Vagina (tissue), 2 donors: ENCODE results near the gene FGF12. TPM values are rescaled to one million over a fixed set of nuclear protein-coding genes. Genes with fewer than 3 reads are reported as not detected.

ENCODE experiments used
- DNase-seq, 2 donors: peaks; one replicate each; pipeline ENCODE4 v3.0.0-alpha.2; 2017; ENCODE audit errors: extremely low spot score in 2 of 2
- H3K27ac ChIP-seq: fragments of 200-600 bp; sonication (generic); one replicate; pipeline ENCODE4 v1.5.1; 2019
- H3K27me3 ChIP-seq: fragments of 200-600 bp; sonication (generic); one replicate; pipeline ENCODE4 v1.5.1; 2019
- H3K36me3 ChIP-seq, 2 donors: fragments of 200-600 bp; sonication (generic); one replicate each; pipeline ENCODE4 v1.5.1; 2017 to 2019
- H3K4me1 ChIP-seq: fragments of 200-600 bp; sonication (generic); one replicate; pipeline ENCODE4 v1.5.1; 2019
- H3K4me3 ChIP-seq, 2 donors: fragments of 200-600 bp; sonication (generic); 1 replicate in 1 of 2; 2 replicates in 1 of 2; pipeline ENCODE4 v1.5.1; 2016 to 2019
- H3K9me3 ChIP-seq: fragments of 200-600 bp; sonication (generic); one replicate; pipeline ENCODE4 v1.5.1; 2019
- CTCF ChIP-seq, 3 experiments: fragments of 450-650 bp in 2 of 3; fragments of 200-600 bp in 1 of 3; sonication (generic) in 1 of 3; IDR thresholded peaks; one replicate each; pipeline ENCODE4 v1.5.1; 2017 to 2019; ENCODE audit warnings: antibody characterized with exemption in 3 of 3, mild to moderate bottlenecking in 2 of 3, moderate library complexity in 2 of 3
- POLR2A ChIP-seq, 2 donors: fragments of 450-650 bp; IDR thresholded peaks; one replicate each; pipeline ENCODE4 v1.6.1; 2017; ENCODE audit warnings: antibody characterized with exemption in 2 of 2, mild to moderate bottlenecking in 2 of 2, moderate library complexity in 2 of 2
- POLR2AphosphoS5 ChIP-seq, 2 donors: sonication (generic); formaldehyde crosslinking; IDR thresholded peaks; one replicate each; pipeline ENCODE4 v1.9.0; 2017; ENCODE audit warnings: antibody characterized with exemption in 2 of 2, mild to moderate bottlenecking in 2 of 2, low read depth in 1 of 2; ENCODE audit not compliant: insufficient read depth in 1 of 2
- intact Hi-C: fragments of 100-400 bp; cut with DNase I; formaldehyde crosslinking; loops from one replicate; pipeline ENCODE4 v1.15.1; 2023
- total RNA-seq: library from RNA; depleted of rRNA; stranded (reverse); fragments of >200 nt; gene quantifications from one replicate; pipeline ENCODE4 v1.2.3, GENCODE V29; 2016

The FGF12 gene
- total RNA-seq, 1 donor from 2014 or later: 1.5 TPM

- DNase-seq: no peak
- TF ChIP-seq CTCF (IDR thresholded peaks at IDR 0.05): no peak
- no peak for TF ChIP-seq POLR2A (IDR thresholded peaks at IDR 0.05)
- TF ChIP-seq POLR2AphosphoS5 (IDR thresholded peaks at IDR 0.05; ENCODE audit: insufficient read depth in 1 of 2, low read depth in 1 of 2): no peak
- intact Hi-C loops: no loop called here
- Histone ChIP-seq H3K36me3 (no peaks in the 10 kb centered on the region), H3K9me3 (no peaks in the 10 kb centered on the region), H3K27ac (no peak overlapping the region), H3K4me3 (no peak overlapping the region), H3K4me1 (no peaks in the 10 kb centered on the region), H3K27me3 (no peaks in the 10 kb centered on the region)
Observed at GRCh38 chr3:192545333-192545732, 182.0 kb downstream of the FGF12 start.

GRCh38 chr3:192543163-192543562 lies 184.2 kb downstream of the FGF12 start:
- TF ChIP-seq CTCF (IDR thresholded peaks at IDR 0.05): no peak
- no peak for TF ChIP-seq POLR2AphosphoS5 (IDR thresholded peaks at IDR 0.05; ENCODE audit: insufficient read depth in 1 of 2, low read depth in 1 of 2)
- no peak for TF ChIP-seq POLR2A (IDR thresholded peaks at IDR 0.05)
- intact Hi-C loops: no loop called here
- no peak for DNase-seq

GRCh38 chr3:192516820-192517219 lies 210.5 kb downstream of the FGF12 start:
- H3K9me3 ChIP-seq: no peaks in the 10 kb centered on the region
- H3K27me3 ChIP-seq: no peaks in the 10 kb centered on the region
- H3K4me1 ChIP-seq: peaks cover 15% of the 10 kb centered on the region
- H3K36me3 ChIP-seq: no peaks in the 10 kb centered on the region
- DNase-seq: no peak
- TF ChIP-seq POLR2A (IDR thresholded peaks at IDR 0.05): no peak
- no peak for TF ChIP-seq POLR2AphosphoS5 (IDR thresholded peaks at IDR 0.05; ENCODE audit: insufficient read depth in 1 of 2, low read depth in 1 of 2)
- no peak for TF ChIP-seq CTCF (IDR thresholded peaks at IDR 0.05)
- H3K4me3 ChIP-seq: no peak overlapping the region
- no peak overlapping the region for H3K27ac ChIP-seq
- intact Hi-C loops: no loop called here

More at GRCh38 chr3:192543163-192543562, 184.2 kb downstream of the FGF12 start:
- Histone ChIP-seq H3K36me3 (no peaks in the 10 kb centered on the region), H3K27ac (no peak overlapping the region), H3K4me1 (no peaks in the 10 kb centered on the region), H3K4me3 (no peak overlapping the region), H3K9me3 (no peaks in the 10 kb centered on the region), H3K27me3 (no peaks in the 10 kb centered on the region)

- DNase-seq: no peak
- Histone ChIP-seq H3K4me3 (no peak overlapping the region), H3K27me3 (no peaks in the 10 kb centered on the region), H3K4me1 (peaks cover 15% of the 10 kb centered on the region), H3K27ac (no peak overlapping the region), H3K36me3 (no peaks in the 10 kb centered on the region), H3K9me3 (no peaks in the 10 kb centered on the region)
- no peak for TF ChIP-seq POLR2A (IDR thresholded peaks at IDR 0.05)
- intact Hi-C loops: no loop called here
Observed at GRCh38 chr3:192515664-192516045, 211.7 kb downstream of the FGF12 start.

GRCh38 chr3:192514754-192515663 lies 212.3 kb downstream of the FGF12 start:
- Histone ChIP-seq H3K27me3 (no peaks in the 10 kb centered on the region), H3K4me3 (peak overlapping the region; percentile 32 to 33)
- intact Hi-C loops: no loop called here

More at GRCh38 chr3:192514754-192515663, 212.3 kb downstream of the FGF12 start:
- H3K9me3 ChIP-seq: no peaks in the 10 kb centered on the region
- no peaks in the 10 kb centered on the region for H3K36me3 ChIP-seq
- H3K4me1 ChIP-seq: peaks cover 15% of the 10 kb centered on the region
- TF ChIP-seq CTCF (IDR thresholded peaks at IDR 0.05): no peak
- no peak for DNase-seq
- H3K27ac ChIP-seq: no peak overlapping the region
